GM23338 (cell line): ENCODE data around the gene ATP10A. TPM values are rescaled to one million over a fixed set of nuclear protein-coding genes. Genes with fewer than 3 reads are reported as not detected.

Experiments used
- ATAC-seq: fragments of 200-7000 bp; cut with Tn5 transposase; 3 replicates; pipeline ENCODE4 v1.9.1; 2020
- DNase-seq: peaks from one replicate; pipeline ENCODE4 v3.0.0-alpha.2; 2015; ENCODE audit warnings: low spot score
- H2AFZ ChIP-seq: fragments of 200-600 bp; sonication (generic); 2 replicates; pipeline ENCODE4 v1.8.0; 2016; ENCODE audit warnings: antibody characterized with exemption, mild to moderate bottlenecking, moderate library complexity
- H3F3A ChIP-seq: fragments of 200-600 bp; sonication (generic); replicated peaks from 2 replicates; pipeline ENCODE4 v1.8.0; 2017; ENCODE audit warnings: antibody characterized with exemption, mixed run types, low read depth
- H3K27ac ChIP-seq: fragments of 200-600 bp; sonication (generic); 2 replicates; pipeline ENCODE4 v1.6.1; 2016; ENCODE audit warnings: low read depth
- H3K27me3 ChIP-seq: fragments of 200-600 bp; sonication (generic); 2 replicates; pipeline ENCODE4 v1.8.0; 2016; ENCODE audit warnings: mild to moderate bottlenecking, mixed run types, moderate library complexity; ENCODE audit not compliant: insufficient read depth
- H3K36me3 ChIP-seq: fragments of 200-600 bp; sonication (generic); 2 replicates; pipeline ENCODE4 v1.8.0; 2016; ENCODE audit warnings: mild to moderate bottlenecking; ENCODE audit not compliant: insufficient read depth
- H3K4me1 ChIP-seq: fragments of 200-600 bp; sonication (generic); 2 replicates; pipeline ENCODE4 v1.8.0; 2016; ENCODE audit warnings: mild to moderate bottlenecking, moderate library complexity; ENCODE audit not compliant: insufficient read depth
- H3K4me2 ChIP-seq: fragments of 200-600 bp; sonication (generic); 2 replicates; pipeline ENCODE4 v1.7.1; 2017; ENCODE audit warnings: mixed run types
- H3K4me3 ChIP-seq: fragments of 200-600 bp; sonication (generic); 2 replicates; pipeline ENCODE4 v1.6.1; 2016; ENCODE audit warnings: mixed run types
- H3K79me2 ChIP-seq: fragments of 200-600 bp; sonication (generic); replicated peaks from 2 replicates; pipeline ENCODE4 v1.8.0; 2017; ENCODE audit warnings: mild to moderate bottlenecking; ENCODE audit not compliant: insufficient read depth
- H3K9me2 ChIP-seq: fragments of 200-600 bp; sonication (generic); 2 replicates; pipeline ENCODE4 v1.8.0; 2017; ENCODE audit not compliant: insufficient read depth
- H4K20me1 ChIP-seq: fragments of 200-600 bp; sonication (generic); replicated peaks from 2 replicates; pipeline ENCODE4 v1.8.0; 2017; ENCODE audit warnings: mild to moderate bottlenecking; ENCODE audit not compliant: insufficient read depth
- H3K27ac Mint-ChIP-seq: 2 replicates; pipeline ENCODE4 v1.8.0; 2020; ENCODE audit warnings: inconsistent platforms, mild to moderate bottlenecking, moderate library complexity, mixed read lengths
- H3K27me3 Mint-ChIP-seq: 3 replicates; pipeline ENCODE4 v1.8.0; 2022; ENCODE audit warnings: low read depth, mild to moderate bottlenecking, moderate library complexity, mixed read lengths, inconsistent platforms; ENCODE audit not compliant: insufficient read depth, poor library complexity
- H3K36me3 Mint-ChIP-seq: 3 replicates; pipeline ENCODE4 v1.8.0; 2021; ENCODE audit warnings: low read depth, mild to moderate bottlenecking, inconsistent platforms, moderate library complexity, mixed read lengths
- H3K4me1 Mint-ChIP-seq: 3 replicates; pipeline ENCODE4 v1.8.0; 2020; ENCODE audit warnings: mild to moderate bottlenecking, inconsistent platforms, mixed read lengths
- H3K4me3 Mint-ChIP-seq: 3 replicates; pipeline ENCODE4 v1.8.0; 2021; ENCODE audit warnings: moderate library complexity, mild to moderate bottlenecking, inconsistent platforms, mixed read lengths
- H3K9me3 Mint-ChIP-seq: 3 replicates; pipeline ENCODE4 v1.8.0; 2020; ENCODE audit warnings: moderate library complexity, mild to moderate bottlenecking, inconsistent platforms, mixed read lengths
- CREB1 ChIP-seq: fragments of 250-450 bp; sonication (Bioruptor Pico); IDR thresholded peaks from 2 replicates; pipeline ENCODE4 v1.5.0; 2020; ENCODE audit warnings: low read depth, mild to moderate bottlenecking, moderate library complexity
- CTCF ChIP-seq, 2 experiments: fragments of 200-600 bp in 1 of 2; sonication (generic) in 1 of 2; conservative IDR thresholded peaks; 2 replicates each; pipeline versions ENCODE4 v1.5.1 to v1.6.1; 2016 to 2017; ENCODE audit warnings: antibody characterized with exemption in 2 of 2, low read depth in 2 of 2, mild to moderate bottlenecking in 2 of 2, moderate library complexity in 1 of 2
- ETS1 ChIP-seq: IDR thresholded peaks from 2 replicates; pipeline ENCODE4 v1.6.1; 2016; ENCODE audit warnings: antibody characterized with exemption
- EZH2phosphoT487 ChIP-seq: fragments of 200-600 bp; sonication (generic); IDR thresholded peaks from one replicate; pipeline ENCODE4 v1.8.1; 2018; ENCODE audit warnings: antibody characterized with exemption; ENCODE audit not compliant: unreplicated experiment
- JUNB ChIP-seq: IDR thresholded peaks from one replicate; pipeline ENCODE4 v1.6.1; 2016; ENCODE audit warnings: antibody characterized with exemption; ENCODE audit not compliant: unreplicated experiment
- REST ChIP-seq: IDR thresholded peaks from one replicate; pipeline ENCODE4 v1.6.1; 2018; ENCODE audit warnings: antibody characterized with exemption; ENCODE audit not compliant: unreplicated experiment
- ZNF114 ChIP-seq: fragments of 250-450 bp; sonication (Bioruptor Pico); IDR thresholded peaks from 2 replicates; pipeline ENCODE4 v1.5.0; 2020; ENCODE audit warnings: mild to moderate bottlenecking, moderate library complexity
- ZNF462 ChIP-seq: fragments of 250-450 bp; sonication (Bioruptor Pico); IDR thresholded peaks from 2 replicates; pipeline ENCODE4 v1.5.0; 2020; ENCODE audit warnings: mild to moderate bottlenecking, moderate library complexity
- polyA plus RNA-seq: library from polyadenylated mRNA; unstranded; fragments of >200 nt; fragmentation: Nextera tagmentation; extraction: Ambion mirVana; gene quantifications from 2 replicates; pipeline ENCODE4 v1.2.1, GENCODE V29; 2016
- total RNA-seq: library from RNA; depleted of rRNA; stranded (reverse); fragments of >200 nt; shearing (Covaris generic); gene quantifications from 2 replicates; pipeline ENCODE4 v1.2.3, GENCODE V29; 2014

The ATP10A gene
- total and polyA plus RNA-seq, 2 experiments from 2014 or later = 0.36 to 5.6 TPM

- no peak for TF ChIP-seq CTCF (conservative IDR thresholded peaks at IDR 0.05; ENCODE audit: low read depth in 2 of 2)
- no peak for TF ChIP-seq REST
These were observed 38.5 kb downstream of the ATP10A start (continued) for GRCh38 chr15:25824618-25825017.

GRCh38 chr15:25812845-25813244 is 50.3 kb downstream of the ATP10A start:
- Histone ChIP-seq H3F3A (no peaks in the 10 kb centered on the region), H2AFZ (no peak overlapping the region), H3K27ac (no peak overlapping the region), H3K4me3 (no peak overlapping the region), H3K4me1 (0 out of 2 replicates have a peak, but pooled peaks cover 3% of the 10 kb centered on the region), H4K20me1 (no peaks in the 10 kb centered on the region), H3K27me3 (no peaks in the 10 kb centered on the region), H3K4me2 (no peak overlapping the region), H3K79me2 (no peaks in the 10 kb centered on the region), H3K9me2 (0 out of 2 replicates have a peak, but pooled peaks cover 7% of the 10 kb centered on the region), H3K36me3 (no peaks in the 10 kb centered on the region)
- Mint-ChIP-seq H3K36me3 (no peaks in the 10 kb centered on the region), H3K27ac (no peak overlapping the region), H3K27me3 (peaks cover 7% of the 10 kb centered on the region), H3K4me1 (peaks cover 9% of the 10 kb centered on the region), H3K9me3 (no peaks in the 10 kb centered on the region), H3K4me3 (no peak overlapping the region)
- ATAC-seq (no peak), DNase-seq (no peak)
- TF ChIP-seq ZNF114 (CRISPR knock-in tag) (no peak), EZH2phosphoT487 (no peak), JUNB (no peak), ZNF462 (CRISPR knock-in tag) (no peak), CTCF (conservative IDR thresholded peaks at IDR 0.05; ENCODE audit: low read depth in 2 of 2) (no peak), CREB1 (CRISPR knock-in tag) (no peak), ETS1 (no peak)
